NCI-H446 treated with DMSO at 0.1 percent for 48 hours (cell line): ENCODE data around the gene MAGEB17.
"Not testable (repeated sequence)": the region's sequence is repeated elsewhere in the genome, so short reads cannot be mapped to it uniquely, and the experiment has no call there.

Experiments
- DNase-seq: peaks from one replicate; lab custom pipeline; 2025; lab: John Stamatoyannopoulos, UW

MAGEB17 gene, protein sequence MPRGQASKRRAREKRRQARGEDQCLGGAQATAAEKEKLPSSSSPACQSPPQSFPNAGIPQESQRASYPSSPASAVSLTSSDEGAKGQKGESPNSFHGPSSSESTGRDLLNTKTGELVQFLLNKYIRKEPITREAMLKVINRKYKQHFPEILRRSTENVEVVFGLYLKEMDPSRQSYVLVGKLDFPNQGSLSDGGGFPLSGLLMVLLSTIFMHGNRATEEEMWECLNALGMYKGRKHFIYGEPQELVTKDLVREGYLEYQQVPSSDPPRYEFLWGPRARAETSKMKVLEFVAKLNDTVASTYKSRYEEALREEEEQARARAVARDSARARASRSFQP

GRCh38 chrX:16167181-16167580 lies at the start of gene MAGEB17:
Gene MAGEB17 (plus strand): TSS chrX:16167481. CDS start chrX:16170383, 2,902 bp downstream.
- no peak for DNase-seq

DNA sequence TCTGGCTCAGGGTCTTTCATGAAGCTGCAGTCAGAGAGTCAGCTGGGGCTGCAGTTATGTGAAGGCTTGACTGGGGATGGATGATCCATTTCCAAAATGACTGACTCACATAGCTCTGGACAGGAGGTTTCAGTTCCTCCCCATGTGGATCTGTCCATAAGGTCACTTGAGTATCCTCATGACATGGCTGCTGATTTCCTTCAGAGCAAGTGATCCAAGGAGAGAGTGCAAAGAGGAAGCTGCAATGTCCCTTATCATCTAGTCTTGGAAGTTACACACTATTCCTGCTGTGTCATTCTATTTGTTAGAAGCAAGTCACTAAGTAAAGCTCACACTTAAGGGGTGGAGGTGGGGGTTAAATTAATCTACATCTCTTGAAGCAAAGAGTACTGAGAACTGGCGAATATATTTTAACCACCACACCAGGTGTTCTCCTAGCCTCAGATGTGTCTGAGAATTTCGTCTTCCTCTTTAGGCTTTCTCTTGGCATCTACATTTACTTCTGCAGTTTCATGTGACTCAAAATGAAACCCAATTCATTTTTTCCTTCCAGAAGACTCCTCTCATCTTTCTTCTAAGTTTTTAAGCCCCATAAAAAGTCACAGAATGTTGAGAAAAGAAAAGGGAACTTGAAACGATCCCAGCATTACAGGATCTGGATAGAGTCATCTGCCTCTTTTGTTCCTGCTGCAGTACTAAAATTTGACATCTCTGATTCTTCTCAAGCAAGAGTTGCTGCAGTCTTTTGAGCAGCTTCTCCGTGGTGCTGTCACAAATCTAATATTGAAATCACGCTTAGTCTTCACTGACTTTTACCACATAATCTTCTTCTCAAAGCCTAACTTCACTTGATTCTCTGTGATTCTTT lies 47.7 kb upstream of the MAGEB17 start:
- no peak for DNase-seq

- no peak for DNase-seq
Observed at GRCh38 chrX:16120431-16120830, 46.9 kb upstream of the MAGEB17 start.

DNA sequence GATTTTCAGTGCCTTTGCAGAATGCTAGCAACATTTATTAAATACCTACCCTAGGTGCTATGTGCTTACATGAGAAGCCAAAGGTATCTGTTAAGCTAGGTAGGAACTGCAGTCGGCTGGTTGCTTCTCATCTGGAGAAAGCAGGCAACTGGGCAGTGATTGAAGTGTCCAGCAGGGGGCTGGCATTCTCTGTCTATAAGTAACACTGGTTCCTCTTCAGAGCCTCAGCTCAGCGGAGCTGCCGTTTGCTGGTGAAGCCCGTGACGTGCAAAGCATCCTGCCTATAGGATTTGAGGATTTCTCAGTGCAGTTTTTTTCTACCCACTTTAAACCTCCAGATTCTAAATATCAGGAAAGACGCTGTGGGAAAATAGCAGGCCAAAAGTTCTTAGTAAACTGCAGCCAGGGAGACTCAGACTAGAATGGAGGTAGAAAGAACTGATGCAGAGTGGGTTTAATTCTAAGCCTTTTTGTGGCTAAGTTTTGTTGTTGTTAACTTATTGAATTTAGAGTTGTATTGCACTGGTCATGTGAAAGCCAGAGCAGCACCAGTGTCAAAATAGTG lies 44.0 kb upstream of the MAGEB17 start, which contains the start of gene GRPR:
TSS of gene GRPR (plus strand) at position 344 of the 565 bp plus-strand sequence. CDS start 389 bp downstream, outside the sequence.
- peak; percentile 43 for DNase-seq

GRCh38 chrX:16124201-16124600 lies 43.1 kb upstream of the MAGEB17 start:
- DNase-seq, result no peak

DNA sequence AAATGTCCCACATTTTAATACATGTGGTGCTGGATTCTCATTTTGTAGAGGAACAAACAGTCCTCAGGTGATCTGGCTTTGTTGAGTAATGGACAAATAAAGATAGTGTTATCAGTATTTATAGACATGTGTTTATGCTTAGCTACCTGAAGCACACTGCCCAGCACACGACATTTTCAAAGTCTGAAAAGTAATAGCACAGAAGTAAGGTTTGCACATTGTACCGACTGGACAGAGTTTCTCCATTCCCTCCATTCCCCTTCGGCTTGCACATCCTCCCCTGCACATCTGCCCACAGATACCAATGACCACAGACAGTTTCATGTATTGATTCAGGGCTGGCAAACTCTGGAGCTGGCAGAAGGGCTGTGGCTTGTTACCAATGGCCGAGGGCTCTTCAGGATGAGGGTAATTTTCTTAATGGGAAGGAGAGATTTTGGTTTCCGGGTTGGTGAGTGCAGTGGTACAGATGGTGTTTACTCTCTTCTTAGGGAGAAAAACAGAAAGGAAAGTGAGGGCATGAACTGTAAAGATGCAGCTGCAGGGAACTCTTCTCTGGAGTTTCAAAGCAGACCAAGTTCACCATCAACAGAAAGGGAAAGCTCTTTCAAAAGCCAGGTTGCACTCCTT lies 41.6 kb upstream of the MAGEB17 start:
- DNase-seq, result no peak

DNA sequence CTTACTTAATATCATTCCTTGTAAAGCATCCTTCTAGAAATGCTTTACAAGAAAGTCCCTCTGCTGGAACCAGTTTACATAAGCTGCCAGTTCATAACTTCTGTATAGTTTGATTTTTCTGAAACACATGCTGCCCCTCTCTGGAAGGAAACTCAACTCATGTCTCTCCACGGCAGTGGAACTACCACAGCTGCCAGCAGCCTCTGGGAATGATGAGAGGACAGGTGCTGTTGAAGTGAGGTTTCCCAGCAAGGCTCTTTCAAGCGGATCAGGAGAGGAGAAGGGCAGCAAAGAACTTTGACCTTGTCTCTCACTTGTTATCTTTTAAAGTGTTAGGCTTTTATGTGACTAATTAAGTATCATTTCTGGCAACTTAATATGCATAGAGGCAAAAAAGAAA lies 36.6 kb upstream of the MAGEB17 start:
- no peak for DNase-seq

GRCh38 chrX:16134936-16135335 lies 32.3 kb upstream of the MAGEB17 start:
- no peak for DNase-seq

DNA sequence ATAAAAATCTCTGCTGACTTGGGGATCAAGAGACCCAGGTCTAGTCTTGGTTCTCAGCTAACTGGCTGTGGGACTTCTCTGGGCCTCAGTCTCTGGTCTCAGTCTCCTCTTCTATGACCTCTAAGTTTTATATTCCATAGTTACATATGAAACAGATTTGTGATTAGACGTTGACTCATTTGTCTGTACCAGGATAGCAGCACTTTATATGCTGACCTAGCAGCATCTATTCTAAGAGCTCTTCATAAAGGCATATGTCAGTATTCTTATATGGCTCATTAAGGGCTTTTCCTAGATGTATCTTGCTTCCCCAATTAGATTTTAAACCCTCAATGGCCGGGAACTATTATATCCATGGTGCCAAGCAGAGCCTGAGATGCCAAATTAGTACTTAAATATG lies 31.2 kb upstream of the MAGEB17 start:
- DNase-seq, result no peak

GRCh38 chrX:16137416-16138107 lies 29.7 kb upstream of the MAGEB17 start:
- DNase-seq, result no peak

GRCh38 chrX:16138108-16138427 lies 29.2 kb upstream of the MAGEB17 start:
- DNase-seq, result no peak

DNA sequence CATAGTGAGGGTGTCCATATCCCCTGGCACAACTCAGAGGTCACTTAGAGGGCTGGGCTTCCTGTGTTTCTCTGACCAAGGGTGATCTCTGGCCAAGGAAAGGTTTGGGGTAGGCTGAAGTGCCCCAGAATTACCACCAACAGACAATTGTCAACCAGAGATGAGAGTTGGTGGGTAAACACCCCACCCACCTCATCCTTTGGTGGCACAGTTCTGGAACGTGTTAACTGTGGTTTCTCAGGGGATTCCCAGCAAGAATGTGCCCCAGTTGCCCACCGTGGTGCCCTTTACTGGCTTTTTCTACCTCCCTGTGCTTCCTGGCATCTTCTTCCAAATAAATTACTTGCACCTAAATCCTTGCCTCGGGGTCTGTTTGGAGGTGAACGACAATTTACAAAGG lies 26.8 kb upstream of the MAGEB17 start:
- DNase-seq, result no peak

DNA sequence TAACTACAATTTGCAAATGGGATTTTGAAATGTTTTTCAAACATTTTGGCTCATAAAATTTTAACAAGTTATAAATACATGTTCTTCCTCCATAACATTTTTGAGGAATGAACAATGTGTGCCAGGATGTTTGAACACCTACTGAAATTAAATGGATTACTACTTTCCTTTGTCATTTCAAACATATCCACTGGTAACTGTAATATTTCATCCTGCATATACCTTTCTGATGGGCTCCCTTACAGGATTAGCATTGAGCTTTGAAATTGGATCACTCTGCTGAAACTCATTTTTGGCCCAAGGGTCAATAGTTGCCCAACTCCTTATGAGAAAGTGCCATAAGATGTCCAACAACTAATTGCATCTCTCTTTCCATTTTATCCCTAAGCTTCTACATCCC lies 26.3 kb upstream of the MAGEB17 start:
- no peak for DNase-seq

GRCh38 chrX:16141422-16142245 lies 25.6 kb upstream of the MAGEB17 start:
- no peak for DNase-seq

GRCh38 chrX:16142246-16142558 lies 25.1 kb upstream of the MAGEB17 start:
- no peak for DNase-seq

DNA sequence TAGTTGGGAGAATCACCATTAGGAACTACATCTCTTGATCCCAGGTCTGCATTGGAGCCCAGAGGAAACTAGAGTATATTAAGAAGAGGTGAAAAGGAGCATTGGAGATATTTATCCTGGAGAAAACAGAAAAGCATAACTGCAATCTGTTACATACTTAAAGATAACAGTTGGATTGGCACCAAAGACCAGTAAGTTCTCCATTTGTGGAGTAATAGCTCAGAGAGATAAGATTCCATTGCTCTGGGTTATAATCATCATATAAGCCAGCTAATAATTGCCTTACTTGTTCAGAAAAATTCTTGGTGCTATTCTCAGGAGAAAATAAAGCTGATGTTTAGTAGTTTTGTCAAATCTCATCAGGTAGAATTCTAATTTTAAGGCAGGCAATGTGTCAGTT lies 23.3 kb upstream of the MAGEB17 start:
- DNase-seq, result no peak

DNA sequence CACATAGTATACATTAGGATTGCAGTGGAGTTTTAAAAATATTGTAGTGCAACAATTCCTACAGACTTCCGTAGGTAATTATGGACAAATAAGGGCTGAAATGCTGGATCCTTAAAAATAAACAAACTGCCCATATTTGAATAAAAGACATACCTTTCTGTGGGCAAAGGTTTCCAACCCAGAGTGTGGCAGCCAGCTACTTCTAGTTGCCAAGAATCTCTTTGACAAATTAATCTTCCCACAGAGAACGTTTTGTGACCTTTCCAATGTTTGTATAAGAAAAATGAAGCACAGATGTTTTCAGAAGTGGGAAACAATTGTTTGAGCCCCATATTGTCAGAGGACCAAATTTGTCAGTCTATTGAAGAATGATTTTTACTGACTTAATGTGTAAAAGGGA lies 22.9 kb upstream of the MAGEB17 start:
- no peak for DNase-seq

- not testable (repeated sequence) for DNase-seq
Observed at GRCh38 chrX:16145093-16145492, 22.2 kb upstream of the MAGEB17 start.

GRCh38 chrX:16145656-16146055 lies 21.6 kb upstream of the MAGEB17 start:
- no peak for DNase-seq

GRCh38 chrX:16148896-16149295 lies 18.4 kb upstream of the MAGEB17 start:
- DNase-seq, result no peak

GRCh38 chrX:16155581-16156096 lies 11.6 kb upstream of the MAGEB17 start:
- peak; percentile 60 for DNase-seq
